ENCODE measurements around the gene P3R3URF.

Gene P3R3URF

DNA sequence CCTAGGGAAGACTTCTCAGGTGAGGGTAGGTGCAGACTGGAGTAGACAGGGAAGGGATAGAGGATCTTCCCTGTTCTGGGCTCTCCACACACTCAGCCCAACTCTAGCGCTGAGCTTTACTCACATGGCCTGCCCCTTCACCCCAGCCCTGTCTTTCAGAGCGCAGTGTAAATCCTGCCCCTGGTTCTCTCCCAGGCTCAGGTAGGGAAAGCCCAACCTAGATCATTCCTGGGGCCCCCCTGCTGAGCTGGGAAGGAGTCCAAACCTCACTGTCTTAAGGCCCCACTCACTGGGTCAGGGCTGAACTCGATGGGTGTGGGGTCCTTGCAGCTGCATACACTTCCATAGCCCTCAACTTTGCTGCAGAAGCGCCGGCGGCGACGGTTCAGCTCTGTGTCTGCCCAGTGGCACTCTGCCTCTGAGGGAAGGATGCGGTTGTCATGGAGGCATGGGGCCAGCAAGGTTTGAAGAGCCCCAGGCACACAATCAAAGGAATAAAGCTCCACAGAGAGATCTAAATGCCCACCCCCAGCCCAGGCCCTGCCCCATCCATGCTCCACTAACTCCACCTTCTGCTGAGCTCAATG is 17.8 kb upstream of the P3R3URF start:
- no peak for DNase-seq (ENCODE audit: low read depth)

DNA sequence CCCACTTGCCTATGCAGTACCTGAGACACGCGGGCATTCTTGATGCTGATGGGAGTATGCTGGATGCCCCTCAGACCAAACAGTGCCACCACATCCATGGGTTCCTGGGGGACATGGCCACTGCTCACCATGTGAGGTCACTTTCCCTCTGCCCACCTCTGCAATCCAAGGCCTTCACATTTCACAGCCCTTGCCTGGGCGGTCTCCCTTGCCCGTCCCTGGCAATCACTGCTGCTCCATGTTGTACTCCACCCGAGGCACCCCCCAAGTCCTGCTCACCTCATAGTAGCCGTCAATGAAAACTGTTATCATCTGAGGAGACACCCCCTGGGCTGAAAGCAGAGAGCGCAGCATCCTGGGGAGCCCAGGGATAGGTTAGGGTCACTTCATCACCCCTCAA is 17.0 kb upstream of the P3R3URF start:
- DNase-seq (ENCODE audit: low read depth), result no peak

DNA sequence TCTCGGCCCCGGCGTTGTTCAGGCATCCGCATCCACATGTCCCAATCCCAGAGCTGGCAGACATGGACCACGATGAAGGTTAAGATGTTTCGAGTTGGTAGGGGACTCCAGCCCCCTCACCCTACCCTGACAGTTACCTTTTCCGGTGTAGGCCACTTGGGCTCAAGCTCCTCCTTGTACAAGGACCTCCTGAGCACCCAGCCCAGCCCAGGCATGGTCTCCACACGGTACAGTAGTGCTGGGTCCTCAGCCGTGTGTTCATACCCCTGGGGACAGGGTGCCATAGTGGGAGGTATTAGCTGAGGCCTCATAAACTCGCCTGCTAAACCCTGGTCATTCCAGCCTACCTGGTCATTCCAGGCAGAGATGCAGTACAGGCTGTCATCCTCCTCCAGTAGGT is 15.9 kb upstream of the P3R3URF start:
- no peak for DNase-seq (ENCODE audit: low read depth)

DNA sequence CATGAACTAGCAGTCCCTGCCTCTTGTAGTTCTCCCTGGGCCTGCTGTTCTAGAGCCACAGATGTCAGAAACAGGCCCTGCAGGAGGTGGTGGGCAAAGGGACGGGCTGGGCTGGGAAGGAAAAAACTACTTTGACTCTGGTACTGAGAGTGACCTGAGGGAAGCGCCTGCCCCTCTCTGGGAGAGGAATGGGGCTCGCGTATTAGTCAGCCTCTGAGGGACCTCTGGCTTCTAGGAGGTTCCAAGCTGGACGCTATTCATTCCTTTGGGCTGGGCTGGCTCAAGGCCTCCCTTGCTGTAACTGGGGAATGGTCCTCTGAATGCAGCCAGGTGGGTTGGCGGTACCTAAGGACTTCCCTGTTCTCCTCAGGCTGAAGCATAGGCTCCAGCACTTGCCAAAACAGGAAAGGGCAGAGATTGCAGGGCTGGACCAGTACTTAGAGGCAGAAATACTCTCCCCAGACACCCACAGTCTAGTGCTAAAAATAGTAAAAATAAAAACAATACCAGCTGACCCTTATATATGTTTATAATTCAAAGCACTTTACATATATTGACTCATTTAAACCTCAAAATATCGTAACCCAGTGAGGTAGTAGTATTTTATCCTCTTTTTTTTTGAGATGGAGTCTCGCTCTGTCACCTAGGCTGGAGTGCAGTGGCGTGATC is 14.9 kb upstream of the P3R3URF start:
- DNase-seq (ENCODE audit: low read depth), result no peak

DNA sequence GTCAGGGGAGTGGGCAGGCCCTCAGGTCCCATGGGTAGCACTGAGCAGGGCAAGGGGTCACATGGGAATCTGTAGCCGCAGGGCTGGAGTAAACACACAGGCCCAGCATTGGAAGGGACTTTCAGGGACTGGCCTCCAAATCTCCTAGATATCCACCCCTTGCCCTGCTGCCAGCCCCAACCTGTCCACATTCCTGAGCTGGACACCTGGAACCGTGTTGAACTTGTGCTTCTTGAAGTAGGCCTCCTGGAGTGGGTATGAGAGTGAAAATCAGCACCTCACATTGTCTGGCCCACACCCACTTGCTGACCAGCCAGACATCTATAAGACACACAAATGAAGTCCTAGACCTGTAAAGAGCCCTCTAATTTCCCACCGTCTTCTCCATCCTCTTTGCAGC is 14.3 kb upstream of the P3R3URF start:
- no peak for DNase-seq (ENCODE audit: low read depth)

DNA sequence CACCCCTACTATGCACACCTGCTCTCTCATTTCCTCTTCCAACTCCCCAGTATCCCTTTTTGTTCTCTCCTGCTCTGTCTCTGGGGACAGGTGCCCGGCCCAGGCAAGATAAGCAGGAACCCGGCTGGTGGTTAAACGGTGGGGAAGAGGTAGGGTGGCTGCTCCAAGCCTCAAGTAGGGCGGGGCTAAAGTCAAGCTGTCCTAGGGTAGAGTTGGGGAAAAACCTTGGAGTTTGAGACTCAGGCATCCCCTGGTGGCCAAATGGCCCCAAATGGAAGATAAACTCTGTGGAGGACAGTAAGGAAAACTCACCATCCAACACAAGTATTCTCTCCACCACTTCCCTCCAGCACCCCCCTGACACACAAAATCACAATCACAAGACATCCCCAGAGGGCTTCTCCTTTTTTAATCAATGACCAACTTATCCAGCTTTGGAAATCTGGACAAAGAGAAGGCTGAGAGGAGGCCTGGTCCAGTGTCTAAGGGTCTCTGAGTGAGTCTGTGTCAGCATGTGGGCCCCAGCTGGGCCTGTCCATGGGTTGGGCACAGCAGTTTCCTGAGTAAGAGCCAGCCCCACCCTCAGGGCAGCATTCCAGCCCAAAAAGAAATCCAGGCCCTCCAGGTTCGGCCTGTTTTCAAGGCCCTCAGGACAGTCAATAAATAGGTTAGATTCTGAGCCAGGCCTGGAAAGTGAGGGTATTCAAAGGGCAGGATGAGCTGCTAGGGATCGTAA is 12.2 kb upstream of the P3R3URF start:
- no peak for DNase-seq (ENCODE audit: low read depth)

DNA sequence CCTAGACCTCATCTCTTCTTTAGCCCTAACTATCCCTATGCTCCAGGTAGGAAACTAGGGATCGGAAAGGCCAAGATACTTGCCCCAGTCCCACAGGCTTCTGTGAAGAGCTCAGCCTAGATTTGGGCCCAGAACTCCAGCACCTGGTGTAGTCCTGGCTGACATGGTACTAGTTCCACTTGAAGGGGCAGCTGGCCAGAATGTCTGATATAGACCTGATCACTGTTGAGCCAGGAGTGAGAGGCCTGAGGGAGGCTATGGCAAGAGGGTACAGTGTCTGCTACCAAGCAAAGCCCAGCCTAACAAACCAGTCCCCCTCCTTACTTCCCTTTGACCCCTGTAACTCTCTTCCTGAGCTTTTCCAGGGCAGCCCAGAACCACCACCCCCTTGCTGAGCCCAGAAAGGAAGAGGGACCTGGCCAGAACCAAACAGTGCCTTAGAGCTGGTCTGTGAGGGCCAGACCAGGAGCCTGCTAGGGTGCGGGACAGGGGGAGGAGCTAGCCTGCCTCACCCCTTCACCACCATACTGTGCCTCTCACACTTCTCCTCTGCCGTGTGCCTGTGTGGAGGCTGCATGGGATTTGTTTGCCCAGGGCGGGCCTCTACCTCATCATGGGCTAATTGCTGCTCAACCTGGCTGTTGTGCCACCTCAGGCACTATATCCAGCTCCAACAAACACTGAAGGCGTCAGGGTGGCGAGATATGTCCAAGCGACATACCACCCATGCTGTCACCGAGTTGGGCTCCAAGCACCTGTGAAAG is 11.0 kb upstream of the P3R3URF start:
- no peak for DNase-seq (ENCODE audit: low read depth)

DNA sequence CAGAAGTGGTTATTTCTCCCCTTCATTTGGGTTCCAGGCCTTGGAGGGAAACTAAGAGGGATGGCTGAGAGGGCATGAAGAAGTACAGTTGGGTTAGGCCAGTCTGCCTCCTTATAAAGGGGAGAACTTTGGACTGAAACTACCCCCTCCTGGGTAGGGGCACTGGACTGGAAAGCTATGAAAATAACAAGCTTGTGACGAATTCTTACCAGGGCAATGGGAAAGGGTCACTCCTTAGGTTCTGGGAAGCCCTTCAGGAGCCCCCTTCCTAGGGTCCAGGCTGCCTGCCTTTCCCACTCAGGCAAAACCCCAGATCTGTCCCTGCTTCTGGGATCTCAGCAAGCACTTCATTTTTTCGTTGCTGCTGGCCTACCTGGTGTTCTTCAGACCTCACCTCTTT is 9.8 kb upstream of the P3R3URF start:
- DNase-seq (ENCODE audit: low read depth), result no peak

DNA sequence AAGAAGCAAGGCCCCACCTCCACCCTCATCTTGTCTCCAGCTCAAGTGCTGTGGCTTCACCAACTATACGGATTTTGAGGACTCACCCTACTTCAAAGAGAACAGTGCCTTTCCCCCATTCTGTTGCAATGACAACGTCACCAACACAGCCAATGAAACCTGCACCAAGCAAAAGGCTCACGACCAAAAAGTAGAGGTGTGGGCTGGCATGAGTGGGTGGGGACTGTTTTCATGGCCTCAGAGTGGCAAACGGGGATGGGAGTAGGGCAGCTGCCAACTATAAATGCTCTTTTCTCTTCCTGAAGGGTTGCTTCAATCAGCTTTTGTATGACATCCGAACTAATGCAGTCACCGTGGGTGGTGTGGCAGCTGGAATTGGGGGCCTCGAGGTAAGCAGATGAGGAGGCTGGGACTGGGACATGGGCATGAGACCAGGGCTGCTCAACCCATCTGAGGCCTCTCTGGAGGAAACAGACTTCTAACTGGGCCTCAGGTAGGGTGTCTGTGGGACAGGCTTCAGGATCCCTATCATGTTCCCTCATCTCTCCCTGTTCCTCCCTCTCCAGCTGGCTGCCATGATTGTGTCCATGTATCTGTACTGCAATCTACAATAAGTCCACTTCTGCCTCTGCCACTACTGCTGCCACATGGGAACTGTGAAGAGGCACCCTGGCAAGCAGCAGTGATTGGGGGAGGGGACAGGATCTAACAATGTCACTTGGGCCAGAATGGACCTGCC is 8.8 kb upstream of the P3R3URF start:
- peak; percentile 19 for DNase-seq (ENCODE audit: low read depth)

DNA sequence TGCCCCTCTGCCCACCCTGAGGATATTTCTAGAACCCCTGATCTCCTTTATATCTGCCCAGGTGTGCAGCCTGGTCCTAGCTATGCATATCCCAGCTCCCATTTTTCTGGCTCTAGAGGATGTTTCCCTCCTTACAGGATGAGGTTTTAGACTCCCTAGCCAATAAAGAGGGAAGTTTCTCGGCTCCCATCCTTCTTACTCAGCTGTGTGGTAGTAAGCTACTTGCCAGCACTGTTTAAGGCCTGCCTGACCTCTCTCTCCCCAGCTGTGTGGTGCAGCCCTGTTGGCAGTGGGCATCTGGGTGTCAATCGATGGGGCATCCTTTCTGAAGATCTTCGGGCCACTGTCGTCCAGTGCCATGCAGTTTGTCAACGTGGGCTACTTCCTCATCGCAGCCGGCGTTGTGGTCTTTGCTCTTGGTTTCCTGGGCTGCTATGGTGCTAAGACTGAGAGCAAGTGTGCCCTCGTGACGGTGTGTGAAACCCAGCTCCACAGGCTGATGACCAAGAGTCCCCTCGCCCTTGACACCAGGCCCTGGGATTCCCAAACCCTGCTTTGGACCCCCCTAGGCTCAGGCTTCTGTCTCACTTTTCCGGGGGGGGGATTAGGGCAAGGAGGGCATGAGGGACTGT is 7.8 kb upstream of the P3R3URF start:
- DNase-seq (ENCODE audit: low read depth), result no peak

DNA sequence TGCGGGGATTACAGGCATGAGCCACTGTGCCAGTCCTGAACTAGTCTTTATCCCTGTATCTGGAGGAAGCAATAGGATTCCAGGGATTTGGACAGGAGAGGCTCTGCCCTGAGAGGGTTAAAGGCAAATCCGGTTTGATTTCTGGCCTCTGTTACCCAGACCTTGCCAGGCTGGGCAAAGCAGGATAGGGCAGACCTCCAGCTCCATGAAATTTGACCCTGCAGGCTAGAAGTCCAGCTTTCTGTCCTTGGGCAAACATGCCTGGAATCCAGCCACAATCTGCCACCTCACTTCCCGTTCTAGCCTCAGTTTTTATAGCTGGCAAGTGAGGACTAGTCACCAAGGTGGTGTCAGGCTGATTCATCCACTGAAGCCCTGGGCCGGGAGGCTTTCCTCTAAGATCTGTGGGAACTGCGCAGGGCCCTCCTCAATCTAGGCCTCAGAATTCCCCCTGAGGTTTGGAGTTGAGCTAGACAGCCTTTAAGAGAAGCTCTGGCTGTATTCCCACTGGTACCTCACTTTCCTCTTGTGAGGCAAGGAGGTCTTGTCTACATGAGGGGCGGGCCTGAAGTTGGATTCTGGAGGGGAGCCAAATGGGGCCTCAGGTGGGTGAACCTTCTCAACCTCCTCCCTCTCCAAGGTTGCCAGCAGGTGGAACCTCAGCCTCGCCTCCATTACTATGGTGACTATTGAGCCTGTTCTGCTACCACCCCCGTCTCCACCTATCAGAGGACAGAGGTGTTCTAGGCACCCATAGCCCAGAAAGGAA is 7.0 kb upstream of the P3R3URF start:
- DNase-seq (ENCODE audit: low read depth), result no peak

DNA sequence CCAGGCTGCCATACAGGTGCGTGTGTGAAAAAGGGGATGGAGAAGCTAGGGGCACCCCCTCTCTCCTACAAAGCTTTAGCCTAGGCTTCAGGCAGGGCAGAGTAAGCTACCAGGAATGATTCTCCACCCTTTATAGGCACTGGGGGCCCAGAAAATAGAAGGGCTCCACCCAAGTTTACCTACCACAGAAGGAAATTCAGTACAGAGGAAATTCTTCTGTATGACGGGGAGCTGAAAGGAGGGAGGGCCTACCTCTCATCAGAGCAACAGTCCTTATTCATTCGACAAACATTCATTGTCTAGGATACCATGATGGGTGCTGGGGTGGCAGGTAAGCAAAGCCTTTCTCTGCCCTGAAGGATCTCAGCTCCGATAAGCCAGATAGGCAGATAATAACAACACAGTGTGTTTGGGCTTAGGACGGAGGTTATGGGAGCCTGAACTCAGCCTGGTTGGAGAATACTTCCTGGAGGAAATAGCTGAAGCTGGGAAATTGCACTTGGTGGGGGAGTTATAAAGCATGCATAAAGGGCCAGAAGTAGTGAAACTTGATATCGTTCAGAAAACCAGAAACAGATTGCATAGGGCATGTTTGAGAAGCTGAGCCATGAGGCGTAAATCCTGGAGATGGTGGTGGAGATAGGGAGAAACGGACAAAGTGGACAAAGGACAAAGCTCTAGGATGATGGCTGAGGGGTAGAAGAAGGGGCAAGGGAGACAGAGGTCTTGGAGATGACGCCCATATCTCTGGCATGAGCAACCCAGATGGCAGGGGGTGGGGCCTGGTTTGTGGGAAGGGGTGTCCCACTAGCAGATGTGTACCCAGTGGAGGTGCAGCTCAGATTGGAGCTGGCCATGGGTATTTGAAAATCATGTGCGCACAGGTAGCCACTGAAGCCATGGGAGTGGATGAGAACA is 5.3 kb upstream of the P3R3URF start:
- DNase-seq (ENCODE audit: low read depth), result no peak

DNA sequence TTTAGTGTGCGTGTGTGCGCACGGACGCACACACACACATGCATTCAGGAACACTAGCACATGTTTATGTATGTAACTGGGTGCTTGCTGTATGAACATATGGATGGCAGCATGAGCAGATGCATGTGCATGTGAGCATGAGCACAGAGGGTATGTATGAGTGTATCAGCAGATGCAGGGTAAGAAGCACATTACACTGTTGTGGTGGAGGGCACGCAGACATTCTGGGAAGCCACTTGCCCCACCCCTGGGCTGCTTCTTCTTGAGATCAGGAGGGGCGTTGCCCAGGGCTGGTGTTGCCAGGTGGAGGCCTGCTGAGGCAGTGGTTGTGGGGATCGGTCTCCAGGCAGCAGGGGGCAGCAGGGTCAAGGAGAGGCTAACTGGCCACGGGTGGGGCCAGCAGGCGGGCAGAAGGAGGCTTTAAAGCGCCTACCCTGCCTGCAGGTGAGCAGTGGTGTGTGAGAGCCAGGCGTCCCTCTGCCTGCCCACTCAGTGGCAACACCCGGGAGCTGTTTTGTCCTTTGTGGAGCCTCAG is 3.9 kb upstream of the P3R3URF start:
- no peak for DNase-seq (ENCODE audit: low read depth)

DNA sequence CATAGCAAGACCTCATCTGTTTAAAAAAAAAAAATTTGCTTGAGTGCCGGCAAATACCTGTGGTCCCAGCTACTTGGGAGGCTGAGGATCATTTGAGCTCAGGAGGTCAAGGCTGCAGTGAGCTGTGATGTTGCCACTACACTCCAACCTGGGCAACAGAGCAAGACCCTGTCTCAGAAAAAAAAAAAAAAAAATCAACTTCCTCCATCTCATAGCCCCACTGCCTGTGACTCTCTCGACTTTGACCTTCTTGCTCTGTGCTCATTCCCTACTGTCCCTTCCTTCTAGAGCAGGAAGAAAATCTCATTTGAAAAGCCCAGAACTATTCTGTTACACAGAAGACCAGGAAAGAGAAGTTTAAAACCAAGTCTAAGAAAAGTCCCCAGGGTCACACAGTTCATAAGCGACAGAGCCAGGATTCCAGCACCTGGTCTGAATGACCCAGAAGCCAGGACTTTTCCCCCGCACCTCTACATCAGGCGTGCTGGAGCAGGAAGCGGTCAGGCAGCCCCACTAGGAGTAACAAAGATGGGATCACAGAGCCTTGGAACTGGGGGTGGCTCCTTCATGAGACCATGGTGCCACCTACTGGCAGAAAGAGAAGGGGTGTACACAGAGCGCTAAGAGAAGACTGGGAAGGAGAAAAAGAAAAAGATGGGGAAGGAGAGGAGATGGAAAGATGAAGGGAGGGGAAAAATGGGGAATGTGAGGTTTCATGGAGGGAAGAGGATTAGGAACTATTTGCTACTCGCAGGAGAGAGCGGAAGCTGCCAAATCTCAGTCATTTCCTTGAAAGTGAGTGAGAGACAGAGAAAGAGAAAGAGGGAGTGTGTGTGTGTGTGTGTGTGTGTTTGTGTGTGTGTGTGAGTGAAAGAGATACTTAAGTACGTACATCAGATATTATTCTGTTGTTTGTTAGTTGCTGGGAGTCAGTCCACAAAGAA is 3.1 kb upstream of the P3R3URF start:
- peak; percentile 28 for DNase-seq (ENCODE audit: low read depth)

DNA sequence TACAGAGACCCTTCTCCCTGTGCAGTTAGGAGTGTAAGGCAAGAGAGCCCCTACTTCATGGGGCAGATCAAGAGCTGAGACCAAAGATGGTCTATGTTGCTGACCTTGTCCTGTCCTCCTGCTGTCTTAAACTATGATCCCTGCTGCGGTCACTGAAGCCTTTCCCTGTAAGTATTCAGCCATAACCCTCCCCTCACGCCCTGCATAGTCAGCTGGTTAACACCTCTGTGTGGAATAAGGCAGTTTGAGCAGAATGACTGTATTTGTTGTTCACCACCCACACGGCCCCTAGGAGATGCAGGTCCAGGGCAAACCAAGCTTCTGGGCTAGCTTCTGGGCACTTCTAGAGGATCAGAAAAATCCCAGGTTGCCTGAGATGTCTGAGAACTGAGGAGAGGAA is 1.0 kb downstream of the P3R3URF start:
- DNase-seq (ENCODE audit: low read depth), result no peak

DNA sequence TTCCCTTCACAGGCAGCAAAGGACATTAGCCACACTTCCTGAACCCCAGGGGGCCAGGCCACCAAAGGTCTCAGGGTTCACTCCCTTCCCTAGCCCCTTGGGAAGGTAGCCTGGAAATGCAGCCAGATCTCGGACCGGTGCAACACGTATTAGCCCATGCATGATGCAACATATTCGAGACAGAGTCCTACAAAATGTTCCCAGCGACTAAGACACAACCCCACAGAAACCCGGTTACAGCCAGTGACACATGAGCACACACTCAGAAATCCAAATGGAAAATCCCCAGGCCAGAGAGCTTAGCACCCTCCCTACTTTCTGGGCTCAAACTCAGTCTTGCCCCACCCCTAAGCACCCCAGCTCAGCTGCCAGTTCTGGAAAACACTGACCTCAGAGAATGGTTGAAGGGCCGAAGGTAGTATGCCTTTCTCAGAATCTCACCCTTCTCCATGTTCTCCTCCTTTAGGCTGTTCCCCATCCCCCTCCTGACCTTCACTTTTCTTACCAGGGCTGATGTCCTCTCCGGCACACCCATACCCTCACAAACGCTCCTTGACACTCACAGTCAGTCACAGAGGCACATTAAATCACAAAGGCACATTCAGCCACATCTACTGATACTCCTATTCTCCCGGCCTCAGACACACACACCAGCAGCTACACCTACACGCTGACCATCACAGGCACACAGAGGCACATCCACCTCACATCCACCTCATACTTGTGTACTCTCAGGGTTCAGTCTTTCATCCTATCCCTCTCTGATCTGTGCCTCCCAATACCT is 1.6 kb downstream of the P3R3URF start, which contains the start of gene TSPAN1:
Gene TSPAN1, plus strand, starts transcription at position 640 of the 784 bp plus-strand sequence. CDS start 6,021 bp downstream, outside the sequence.
- DNase-seq (ENCODE audit: low read depth), result no peak

DNA sequence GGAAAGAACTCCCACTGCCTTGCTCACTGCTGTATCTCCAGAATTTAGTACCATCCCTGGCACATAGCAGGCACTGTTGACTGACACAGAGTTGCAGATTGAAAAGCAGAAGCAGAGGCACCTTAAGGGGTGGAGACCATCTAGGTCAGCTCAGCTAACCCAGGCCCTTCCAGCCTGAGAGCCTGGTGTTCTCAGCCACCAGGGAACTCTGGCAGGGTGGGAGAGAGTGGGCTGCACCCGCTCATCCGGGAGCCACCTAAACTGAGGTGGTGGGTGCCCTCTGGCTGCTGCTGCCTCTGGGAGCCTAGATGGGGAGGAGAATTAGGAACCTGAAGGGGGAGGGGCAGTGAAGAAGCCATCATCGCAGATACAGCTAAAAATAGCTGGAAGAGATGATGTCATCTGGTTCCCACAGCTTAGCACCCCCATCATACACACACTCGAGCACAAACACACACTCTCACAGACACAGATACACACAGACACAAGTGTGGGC is 2.9 kb downstream of the P3R3URF start:
- DNase-seq (ENCODE audit: low read depth), result no peak
